IMR-90 (cell line): ENCODE data around the gene CMTM8. TPM values are rescaled to one million over a fixed set of nuclear protein-coding genes. Genes with fewer than 3 reads are reported as not detected.

ENCODE experiments used
- ATAC-seq: fragments of 200-7000 bp; cut with Tn5 transposase; 2 replicates; pipeline ENCODE4 v1.9.1; 2020; ENCODE audit warnings: low read depth, mild to moderate bottlenecking, moderate library complexity
- BruUV-seq: library from RNA; stranded (reverse); fragments of 400-500 nt; replicated peaks from 2 replicates; lab custom pipeline; 2021; lab: Mats Ljungman, UMichigan
- CTCF ChIA-PET: fragments of 300-600 bp; formaldehyde crosslinking; extraction: SDS; loops from one replicate; lab custom pipeline; 2021; ENCODE audit warnings: antibody characterized with exemption; lab: Yijun Ruan, JAX
- POLR2A ChIA-PET: fragments of 300-600 bp; sonication (Branson Sonifier 250); formaldehyde crosslinking; loops from one replicate; lab custom pipeline; 2022; ENCODE audit warnings: antibody characterized with exemption; ENCODE audit not compliant: unreplicated experiment; lab: Charles Lee
- DNase-seq: peaks from one replicate; pipeline ENCODE4 v3.0.0; 2013
- H2AFZ ChIP-seq: replicated peaks from 2 replicates; pipeline ENCODE3; 2013; ENCODE audit warnings: low read length, mild to moderate bottlenecking; ENCODE audit not compliant: poor library complexity
- H2AK5ac ChIP-seq: 2 replicates; pipeline ENCODE4 v1.6.1; 2013; ENCODE audit warnings: low read depth, low read length, inconsistent platforms
- H2AK9ac ChIP-seq: replicated peaks from 2 replicates; pipeline ENCODE3; 2013; ENCODE audit warnings: mild to moderate bottlenecking, low read depth, low read length, moderate library complexity; ENCODE audit not compliant: poor library complexity
- H2BK120ac ChIP-seq: 2 replicates; pipeline ENCODE4 v1.6.1; 2013; ENCODE audit warnings: low read depth, low read length, inconsistent platforms
- H2BK15ac ChIP-seq: 3 replicates; pipeline ENCODE4 v1.6.1; 2013; ENCODE audit warnings: low read depth, low read length, inconsistent platforms
- H2BK20ac ChIP-seq: 2 replicates; pipeline ENCODE4 v1.6.1; 2013; ENCODE audit warnings: low read depth, mild to moderate bottlenecking, inconsistent platforms, low read length, moderate library complexity
- H2BK5ac ChIP-seq: 2 replicates; pipeline ENCODE4 v1.6.1; 2013; ENCODE audit warnings: mild to moderate bottlenecking, low read depth, low read length, inconsistent platforms; ENCODE audit not compliant: poor library complexity, severe bottlenecking
- H3K14ac ChIP-seq: replicated peaks from 2 replicates; pipeline ENCODE4 v1.6.1; 2013; ENCODE audit warnings: low read depth, low read length, inconsistent platforms
- H3K18ac ChIP-seq: 2 replicates; pipeline ENCODE4 v1.6.1; 2013; ENCODE audit warnings: low read depth, low read length, control low read depth
- H3K23ac ChIP-seq: 2 replicates; pipeline ENCODE4 v1.6.1; 2013; ENCODE audit warnings: low read depth, low read length, inconsistent platforms
- H3K27ac ChIP-seq: 2 replicates; pipeline ENCODE4 v1.5.1; 2013; ENCODE audit warnings: mild to moderate bottlenecking, control low read depth, low read length; ENCODE audit not compliant: insufficient read depth
- H3K27me3 ChIP-seq: 2 replicates; pipeline ENCODE4 v1.6.1; 2013; ENCODE audit warnings: low read length; ENCODE audit not compliant: control insufficient read depth, insufficient read depth
- H3K36me3 ChIP-seq: 2 replicates; pipeline ENCODE4 v1.6.1; 2013; ENCODE audit warnings: low read length, mixed read lengths; ENCODE audit not compliant: control insufficient read depth, insufficient read depth
- H3K4ac ChIP-seq: 2 replicates; pipeline ENCODE4 v1.6.1; 2013; ENCODE audit warnings: low read depth, low read length, inconsistent platforms
- H3K4me1 ChIP-seq: 2 replicates; pipeline ENCODE4 v1.6.1; 2013; ENCODE audit warnings: low read length, mixed read lengths; ENCODE audit not compliant: control insufficient read depth, insufficient read depth
- H3K4me2 ChIP-seq: 2 replicates; pipeline ENCODE4 v1.6.1; 2013; ENCODE audit warnings: low read depth, mild to moderate bottlenecking, control low read depth, low read length, moderate library complexity
- H3K4me3 ChIP-seq: 2 replicates; pipeline ENCODE4 v1.5.1; 2013; ENCODE audit warnings: low read depth, mild to moderate bottlenecking, control low read depth, low read length, moderate library complexity; ENCODE audit not compliant: insufficient read depth
- H3K56ac ChIP-seq: 2 replicates; pipeline ENCODE4 v1.6.1; 2013; ENCODE audit warnings: low read length, inconsistent platforms; ENCODE audit not compliant: insufficient read depth; ENCODE audit errors: extremely low read depth
- H3K79me1 ChIP-seq, 2 experiments: 2 replicates each; pipeline ENCODE4 v1.6.1; 2013; ENCODE audit warnings: low read length in 2 of 2, inconsistent platforms in 1 of 2, low read depth in 1 of 2
- H3K9ac ChIP-seq: 2 replicates; pipeline ENCODE4 v1.6.1; 2013; ENCODE audit warnings: low read depth, low read length, control low read depth
- H3K9me1 ChIP-seq: 2 replicates; pipeline ENCODE4 v1.6.1; 2013; ENCODE audit warnings: low read length, inconsistent platforms; ENCODE audit not compliant: insufficient read depth
- H3K9me3 ChIP-seq: 2 replicates; pipeline ENCODE4 v1.6.1; 2013; ENCODE audit warnings: low read length; ENCODE audit not compliant: control insufficient read depth, insufficient read depth
- H4K20me1 ChIP-seq: 2 replicates; pipeline ENCODE4 v1.6.1; 2013; ENCODE audit warnings: low read length, inconsistent platforms; ENCODE audit not compliant: insufficient read depth
- H4K5ac ChIP-seq: 2 replicates; pipeline ENCODE4 v1.6.1; 2013; ENCODE audit warnings: mild to moderate bottlenecking, low read depth, low read length, control low read depth
- H4K8ac ChIP-seq, 2 experiments: 2 replicates each; pipeline ENCODE4 v1.6.1; 2013; ENCODE audit warnings: low read depth in 2 of 2, low read length in 2 of 2, control low read depth in 1 of 2, inconsistent platforms in 1 of 2
- H4K91ac ChIP-seq: 2 replicates; pipeline ENCODE4 v1.6.1; 2013; ENCODE audit warnings: low read depth, low read length, inconsistent platforms; ENCODE audit not compliant: insufficient read depth
- CEBPB ChIP-seq: IDR thresholded peaks from 2 replicates; pipeline ENCODE4 v1.6.1; 2012; ENCODE audit warnings: low read depth, low read length, improper control_type of control experiment
- ELK1 ChIP-seq: fragments of 150-350 bp; IDR thresholded peaks from 2 replicates; pipeline ENCODE4 v1.6.1; 2016; ENCODE audit warnings: low read depth, mild to moderate bottlenecking, low read length, moderate library complexity, borderline replicate concordance
- MAZ ChIP-seq: IDR thresholded peaks from 2 replicates; pipeline ENCODE4 v1.6.1; 2012; ENCODE audit warnings: low read depth, mild to moderate bottlenecking, low read length, improper control_type of control experiment, moderate library complexity, borderline replicate concordance
- NFE2L2 ChIP-seq: fragments of 150-350 bp; IDR thresholded peaks from 2 replicates; pipeline ENCODE4 v1.6.1; 2016; ENCODE audit warnings: low read depth, mild to moderate bottlenecking, low read length
- RCOR1 ChIP-seq: IDR thresholded peaks from 2 replicates; pipeline ENCODE4 v1.6.1; 2012; ENCODE audit warnings: mild to moderate bottlenecking, low read length, improper control_type of control experiment; ENCODE audit not compliant: insufficient replicate concordance
- SMC3 ChIP-seq: fragments of 150-350 bp; IDR thresholded peaks from 2 replicates; pipeline ENCODE4 v1.6.1; 2016; ENCODE audit warnings: low read depth, mild to moderate bottlenecking, antibody characterized with exemption, low read length, moderate library complexity
- USF2 ChIP-seq: fragments of 150-350 bp; IDR thresholded peaks from 2 replicates; pipeline ENCODE4 v1.6.1; 2017; ENCODE audit warnings: mild to moderate bottlenecking, antibody characterized with exemption, low read length, low read depth
- WGBS, 2 experiments: methylation state at CpG; one replicate each; pipeline versions ENCODE4 v1.1.5 to v1.1.7; 2013; ENCODE audit warnings: missing lambda C conversion rate in 2 of 2; ENCODE audit not compliant: insufficient read length in 1 of 2; ENCODE audit errors: extremely low coverage in 2 of 2; 5-methylcytosine and 5-hydroxymethylcytosine counted together
- dilution Hi-C: fragments of 300-500 bp; cut with HindIII; formaldehyde crosslinking; loops from one replicate; pipeline ENCODE4 v1.14.3; 2018; ENCODE audit warnings: low sequenced_read_pairs; ENCODE audit not compliant: unreplicated experiment
- in situ Hi-C: fragments of 300-500 bp; cut with MboI; formaldehyde crosslinking; loops from 3 replicates; pipeline ENCODE4 v1.14.3; 2019; ENCODE audit warnings: low sequenced_read_pairs, inconsistent platforms, mixed read lengths
- intact Hi-C: fragments of 100-400 bp; cut with micrococcal nuclease; formaldehyde crosslinking; loops from 2 replicates; pipeline ENCODE4 v1.10.0; 2022
- polyA plus RNA-seq, 3 experiments: library from polyadenylated mRNA; depleted of rRNA; stranded (reverse); fragments of >200 nt; gene quantifications; 2 replicates each; pipeline ENCODE4 v1.2.3, GENCODE V29; 2012; ENCODE audit warnings: low replicate concordance in 1 of 3
- total RNA-seq: library from RNA; depleted of rRNA; stranded (reverse); fragments of >200 nt; gene quantifications from 2 replicates; pipeline ENCODE4 v1.2.3, GENCODE V29; 2012

The CMTM8 gene
- total and polyA plus RNA-seq, 2 of the 4 experiments (the other 2 are of a cell fraction), result 0.15 TPM; not detected in 1

- Histone ChIP-seq H3K18ac (no peak overlapping the region), H4K20me1 (no peaks in the 10 kb centered on the region), H3K9me3 (no peaks in the 10 kb centered on the region), H4K91ac (no peak overlapping the region), H2BK20ac (no peak overlapping the region), H3K4me1 (peaks cover 3% of the 10 kb centered on the region; the same call in 1 of the 2 replicates), H2AK5ac (no peak overlapping the region), H3K56ac (no peak overlapping the region), H4K8ac (no peak overlapping the region), H3K36me3 (no peaks in the 10 kb centered on the region), H2AFZ (no peak overlapping the region), H3K27ac (no peak overlapping the region), H2BK120ac (no peak overlapping the region), H2BK15ac (no peak overlapping the region), H3K23ac (no peak overlapping the region), H3K14ac (no peak overlapping the region), H3K4me2 (no peak overlapping the region), H3K27me3 (peaks cover 9% of the 10 kb centered on the region), H3K4me3 (no peak overlapping the region), H3K4ac (no peak overlapping the region), H3K9ac (no peak overlapping the region), H4K5ac (no peak overlapping the region), H2AK9ac (no peak overlapping the region), H3K9me1 (no peaks in the 10 kb centered on the region), H2BK5ac (no peak overlapping the region), H3K79me1 (no peaks in the 10 kb centered on the region)
- intact Hi-C loops (no loop called here), dilution Hi-C loops (no loop called here), in situ Hi-C loops (loop anchor here (25.0 kb wide), 1 partner anchor 387 kb away; no protein-coding TSS in a partner anchor)
- ATAC-seq (no peak), DNase-seq (no peak)
- no TSS peak for BruUV-seq
- CTCF ChIA-PET, result no interaction called here
- POLR2A ChIA-PET, result no interaction called here
- no CpG with 5 or more reads among the region's 4 CpGs for WGBS, 2 experiments
- TF ChIP-seq ELK1 (no peak), USF2 (no peak), MAZ (no peak), RCOR1 (no peak), NFE2L2 (no peak), CEBPB (no peak), SMC3 (no peak)
Measured at GRCh38 chr3:32275506-32275905, 37.0 kb downstream of the CMTM8 start.
